ENCODE results near the gene MICAL2. TPM values are rescaled to one million over a fixed set of nuclear protein-coding genes. Genes with fewer than 3 reads are reported as not detected.

The MICAL2 gene
- total RNA-seq, 3 donors from 2014 or later = 263 to 384 (median 312) TPM

- no peak for ATAC-seq
- intact Hi-C loops (cut with DNase I, micrococcal nuclease) = no loop called here
- no peak for TF ChIP-seq CTCF (IDR thresholded peaks at IDR 0.05)
These were observed 74.8 kb downstream of the MICAL2 start for GRCh38 chr11:12185106-12185690.

GRCh38 chr11:12185914-12186313 is 75.5 kb downstream of the MICAL2 start:
- DNase-seq (no peak), ATAC-seq (no peak)
- intact Hi-C loops (cut with DNase I, micrococcal nuclease) = no loop called here
- H3K4me3 ChIP-seq = no peak overlapping the region
- H3K9me3 ChIP-seq = no peaks in the 10 kb centered on the region
- TF ChIP-seq CTCF (IDR thresholded peaks at IDR 0.05) = no peak
- no peaks in the 10 kb centered on the region for H3K36me3 ChIP-seq (ENCODE audit: low read depth)
- H3K4me1 ChIP-seq (ENCODE audit: low read depth) = no peaks in the 10 kb centered on the region

More at GRCh38 chr11:12185106-12185690, 74.8 kb downstream of the MICAL2 start:
- H3K4me3 ChIP-seq = no peak overlapping the region
- no peak for DNase-seq
- no peaks in the 10 kb centered on the region for H3K36me3 ChIP-seq (ENCODE audit: low read depth)
- H3K9me3 ChIP-seq = no peaks in the 10 kb centered on the region
- no peaks in the 10 kb centered on the region for H3K4me1 ChIP-seq (ENCODE audit: low read depth)

GRCh38 chr11:12186701-12187100 is 76.3 kb downstream of the MICAL2 start:
- Histone ChIP-seq H3K36me3 (ENCODE audit: low read depth) (no peaks in the 10 kb centered on the region), H3K4me1 (ENCODE audit: low read depth) (no peaks in the 10 kb centered on the region), H3K9me3 (no peaks in the 10 kb centered on the region), H3K4me3 (no peak overlapping the region)
- intact Hi-C loops (cut with DNase I, micrococcal nuclease) = no loop called here
- DNase-seq (no peak), ATAC-seq (peak; percentile 21)
- TF ChIP-seq CTCF (IDR thresholded peaks at IDR 0.05) = no peak

- ATAC-seq = no peak
- intact Hi-C loops (cut with DNase I, micrococcal nuclease) = no loop called here
- no peak for TF ChIP-seq CTCF (IDR thresholded peaks at IDR 0.05)
- no peaks in the 10 kb centered on the region for H3K9me3 ChIP-seq
- no peak for DNase-seq
- H3K4me1 ChIP-seq (ENCODE audit: low read depth) = no peaks in the 10 kb centered on the region
- no peak overlapping the region for H3K4me3 ChIP-seq
- H3K36me3 ChIP-seq (ENCODE audit: low read depth) = no peaks in the 10 kb centered on the region
These were observed 77.0 kb downstream of the MICAL2 start for GRCh38 chr11:12187399-12187798.

DNA sequence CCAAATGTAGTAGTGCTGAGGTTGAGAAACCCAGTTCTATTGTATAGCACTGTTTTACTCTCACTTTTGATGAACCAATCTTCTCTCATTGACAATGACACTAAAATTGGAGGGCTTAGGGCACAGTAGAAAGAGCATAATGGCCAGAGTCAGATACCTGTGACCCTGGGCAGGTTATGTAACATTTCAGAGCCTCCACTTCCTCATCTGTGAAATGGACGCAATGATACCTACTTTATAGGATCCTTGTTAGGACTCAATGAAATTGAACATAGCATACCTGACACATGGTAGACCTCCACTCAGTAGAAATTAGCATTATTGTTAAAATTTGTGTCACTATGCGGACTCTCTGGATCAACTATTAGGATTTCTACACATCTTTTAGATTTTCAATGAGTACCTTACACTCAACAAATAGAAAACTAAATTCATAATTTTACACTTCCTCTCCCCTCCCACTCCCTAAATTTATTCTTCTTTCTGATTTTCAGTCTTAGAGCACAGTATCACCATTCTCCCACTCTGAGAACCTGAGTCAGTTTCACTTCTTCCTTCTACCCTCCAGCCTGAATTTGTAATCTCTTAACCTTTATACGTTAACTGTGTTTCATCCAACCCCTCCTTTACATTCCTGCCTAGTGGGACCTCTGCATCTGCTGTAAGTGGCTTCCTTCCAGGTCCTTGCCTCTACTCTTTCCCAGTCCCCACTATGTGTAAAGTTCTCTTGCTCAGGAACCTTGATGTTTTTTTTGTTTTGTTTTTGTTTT is 78.3 kb downstream of the MICAL2 start:
- no peak for TF ChIP-seq CTCF (IDR thresholded peaks at IDR 0.05)
- intact Hi-C loops (cut with DNase I, micrococcal nuclease) = no loop called here
- H3K4me1 ChIP-seq (ENCODE audit: low read depth) = no peaks in the 10 kb centered on the region
- H3K9me3 ChIP-seq = no peaks in the 10 kb centered on the region
- no peak overlapping the region for H3K4me3 ChIP-seq
- DNase-seq (no peak), ATAC-seq (no peak)
- H3K36me3 ChIP-seq (ENCODE audit: low read depth) = no peaks in the 10 kb centered on the region
